IMR-90 (cell line): ENCODE data around the gene MAGI2. TPM values are rescaled to one million over a fixed set of nuclear protein-coding genes. Genes with fewer than 3 reads are reported as not detected.

ENCODE experiments used
- ATAC-seq: fragments of 200-7000 bp; cut with Tn5 transposase; 2 replicates; pipeline ENCODE4 v1.9.1; 2020; ENCODE audit warnings: low read depth, mild to moderate bottlenecking, moderate library complexity
- BruUV-seq: library from RNA; stranded (reverse); fragments of 400-500 nt; replicated peaks from 2 replicates; lab custom pipeline; 2021; lab: Mats Ljungman, UMichigan
- CTCF ChIA-PET: fragments of 300-600 bp; formaldehyde crosslinking; extraction: SDS; loops from one replicate; lab custom pipeline; 2021; ENCODE audit warnings: antibody characterized with exemption; lab: Yijun Ruan, JAX
- POLR2A ChIA-PET: fragments of 300-600 bp; sonication (Branson Sonifier 250); formaldehyde crosslinking; loops from one replicate; lab custom pipeline; 2022; ENCODE audit warnings: antibody characterized with exemption; ENCODE audit not compliant: unreplicated experiment; lab: Charles Lee
- DNase-seq: peaks from one replicate; pipeline ENCODE4 v3.0.0; 2013
- H2AFZ ChIP-seq: replicated peaks from 2 replicates; pipeline ENCODE3; 2013; ENCODE audit warnings: low read length, mild to moderate bottlenecking; ENCODE audit not compliant: poor library complexity
- H2AK5ac ChIP-seq: 2 replicates; pipeline ENCODE4 v1.6.1; 2013; ENCODE audit warnings: low read depth, low read length, inconsistent platforms
- H2AK9ac ChIP-seq: replicated peaks from 2 replicates; pipeline ENCODE3; 2013; ENCODE audit warnings: mild to moderate bottlenecking, low read depth, low read length, moderate library complexity; ENCODE audit not compliant: poor library complexity
- H2BK120ac ChIP-seq: 2 replicates; pipeline ENCODE4 v1.6.1; 2013; ENCODE audit warnings: low read depth, low read length, inconsistent platforms
- H2BK15ac ChIP-seq: 3 replicates; pipeline ENCODE4 v1.6.1; 2013; ENCODE audit warnings: low read depth, low read length, inconsistent platforms
- H2BK20ac ChIP-seq: 2 replicates; pipeline ENCODE4 v1.6.1; 2013; ENCODE audit warnings: low read depth, mild to moderate bottlenecking, inconsistent platforms, low read length, moderate library complexity
- H2BK5ac ChIP-seq: 2 replicates; pipeline ENCODE4 v1.6.1; 2013; ENCODE audit warnings: mild to moderate bottlenecking, low read depth, low read length, inconsistent platforms; ENCODE audit not compliant: poor library complexity, severe bottlenecking
- H3K14ac ChIP-seq: replicated peaks from 2 replicates; pipeline ENCODE4 v1.6.1; 2013; ENCODE audit warnings: low read depth, low read length, inconsistent platforms
- H3K18ac ChIP-seq: 2 replicates; pipeline ENCODE4 v1.6.1; 2013; ENCODE audit warnings: low read depth, low read length, control low read depth
- H3K23ac ChIP-seq: 2 replicates; pipeline ENCODE4 v1.6.1; 2013; ENCODE audit warnings: low read depth, low read length, inconsistent platforms
- H3K27ac ChIP-seq: 2 replicates; pipeline ENCODE4 v1.5.1; 2013; ENCODE audit warnings: mild to moderate bottlenecking, control low read depth, low read length; ENCODE audit not compliant: insufficient read depth
- H3K27me3 ChIP-seq: 2 replicates; pipeline ENCODE4 v1.6.1; 2013; ENCODE audit warnings: low read length; ENCODE audit not compliant: control insufficient read depth, insufficient read depth
- H3K36me3 ChIP-seq: 2 replicates; pipeline ENCODE4 v1.6.1; 2013; ENCODE audit warnings: low read length, mixed read lengths; ENCODE audit not compliant: control insufficient read depth, insufficient read depth
- H3K4ac ChIP-seq: 2 replicates; pipeline ENCODE4 v1.6.1; 2013; ENCODE audit warnings: low read depth, low read length, inconsistent platforms
- H3K4me1 ChIP-seq: 2 replicates; pipeline ENCODE4 v1.6.1; 2013; ENCODE audit warnings: low read length, mixed read lengths; ENCODE audit not compliant: control insufficient read depth, insufficient read depth
- H3K4me2 ChIP-seq: 2 replicates; pipeline ENCODE4 v1.6.1; 2013; ENCODE audit warnings: low read depth, mild to moderate bottlenecking, control low read depth, low read length, moderate library complexity
- H3K4me3 ChIP-seq: 2 replicates; pipeline ENCODE4 v1.5.1; 2013; ENCODE audit warnings: low read depth, mild to moderate bottlenecking, control low read depth, low read length, moderate library complexity; ENCODE audit not compliant: insufficient read depth
- H3K56ac ChIP-seq: 2 replicates; pipeline ENCODE4 v1.6.1; 2013; ENCODE audit warnings: low read length, inconsistent platforms; ENCODE audit not compliant: insufficient read depth; ENCODE audit errors: extremely low read depth
- H3K79me1 ChIP-seq, 2 experiments: 2 replicates each; pipeline ENCODE4 v1.6.1; 2013; ENCODE audit warnings: low read length in 2 of 2, inconsistent platforms in 1 of 2, low read depth in 1 of 2
- H3K9ac ChIP-seq: 2 replicates; pipeline ENCODE4 v1.6.1; 2013; ENCODE audit warnings: low read depth, low read length, control low read depth
- H3K9me1 ChIP-seq: 2 replicates; pipeline ENCODE4 v1.6.1; 2013; ENCODE audit warnings: low read length, inconsistent platforms; ENCODE audit not compliant: insufficient read depth
- H3K9me3 ChIP-seq: 2 replicates; pipeline ENCODE4 v1.6.1; 2013; ENCODE audit warnings: low read length; ENCODE audit not compliant: control insufficient read depth, insufficient read depth
- H4K20me1 ChIP-seq: 2 replicates; pipeline ENCODE4 v1.6.1; 2013; ENCODE audit warnings: low read length, inconsistent platforms; ENCODE audit not compliant: insufficient read depth
- H4K5ac ChIP-seq: 2 replicates; pipeline ENCODE4 v1.6.1; 2013; ENCODE audit warnings: mild to moderate bottlenecking, low read depth, low read length, control low read depth
- H4K8ac ChIP-seq, 2 experiments: 2 replicates each; pipeline ENCODE4 v1.6.1; 2013; ENCODE audit warnings: low read depth in 2 of 2, low read length in 2 of 2, control low read depth in 1 of 2, inconsistent platforms in 1 of 2
- H4K91ac ChIP-seq: 2 replicates; pipeline ENCODE4 v1.6.1; 2013; ENCODE audit warnings: low read depth, low read length, inconsistent platforms; ENCODE audit not compliant: insufficient read depth
- MAFK ChIP-seq: IDR thresholded peaks from 2 replicates; pipeline ENCODE4 v1.6.1; 2012; ENCODE audit warnings: low read depth, low read length, improper control_type of control experiment
- SMC3 ChIP-seq: fragments of 150-350 bp; IDR thresholded peaks from 2 replicates; pipeline ENCODE4 v1.6.1; 2016; ENCODE audit warnings: low read depth, mild to moderate bottlenecking, antibody characterized with exemption, low read length, moderate library complexity
- WGBS, 2 experiments: methylation state at CpG; one replicate each; pipeline versions ENCODE4 v1.1.5 to v1.1.7; 2013; ENCODE audit warnings: missing lambda C conversion rate in 2 of 2; ENCODE audit not compliant: insufficient read length in 1 of 2; ENCODE audit errors: extremely low coverage in 2 of 2; 5-methylcytosine and 5-hydroxymethylcytosine counted together
- dilution Hi-C: fragments of 300-500 bp; cut with HindIII; formaldehyde crosslinking; loops from one replicate; pipeline ENCODE4 v1.14.3; 2018; ENCODE audit warnings: low sequenced_read_pairs; ENCODE audit not compliant: unreplicated experiment
- in situ Hi-C: fragments of 300-500 bp; cut with MboI; formaldehyde crosslinking; loops from 3 replicates; pipeline ENCODE4 v1.14.3; 2019; ENCODE audit warnings: low sequenced_read_pairs, inconsistent platforms, mixed read lengths
- intact Hi-C: fragments of 100-400 bp; cut with micrococcal nuclease; formaldehyde crosslinking; loops from 2 replicates; pipeline ENCODE4 v1.10.0; 2022
- polyA plus RNA-seq, 3 experiments: library from polyadenylated mRNA; depleted of rRNA; stranded (reverse); fragments of >200 nt; gene quantifications; 2 replicates each; pipeline ENCODE4 v1.2.3, GENCODE V29; 2012; ENCODE audit warnings: low replicate concordance in 1 of 3
- total RNA-seq: library from RNA; depleted of rRNA; stranded (reverse); fragments of >200 nt; gene quantifications from 2 replicates; pipeline ENCODE4 v1.2.3, GENCODE V29; 2012

Gene MAGI2
- total and polyA plus RNA-seq, 2 of the 4 experiments (the other 2 are of a cell fraction), result 2.5 to 17.9 TPM

- no peaks in the 10 kb centered on the region for H3K27me3 ChIP-seq
- no peak overlapping the region for H3K4me2 ChIP-seq
- no peak overlapping the region for H2AFZ ChIP-seq
- no peak overlapping the region for H2BK15ac ChIP-seq
- H2BK5ac ChIP-seq, result no peak overlapping the region
- H3K9me1 ChIP-seq, result peaks cover 3% of the 10 kb centered on the region; the same call in 1 of the 2 replicates
- POLR2A ChIA-PET, result no interaction called here
- H3K4ac ChIP-seq, result no peak overlapping the region
- dilution Hi-C loops, result no loop called here
- no peak overlapping the region for H3K14ac ChIP-seq
- no peak overlapping the region for H3K23ac ChIP-seq
- no peak overlapping the region for H2AK9ac ChIP-seq
- ATAC-seq, result no peak
- BruUV-seq, result no TSS peak
- no peak overlapping the region for H3K27ac ChIP-seq
- intact Hi-C loops, result no loop called here
- no peak for DNase-seq
- no peaks in the 10 kb centered on the region for H4K20me1 ChIP-seq
- WGBS, 2 experiments, result no CpG with 5 or more reads among the region's 1 CpG
- H3K9me3 ChIP-seq, result peaks cover 4% of the 10 kb centered on the region
- H4K8ac ChIP-seq, result no peak overlapping the region
- H3K18ac ChIP-seq, result no peak overlapping the region
- H3K79me1 ChIP-seq, result peaks cover 3 to 14% of the 10 kb centered on the region in 2 experiments
- no peak overlapping the region for H2BK120ac ChIP-seq
- H3K56ac ChIP-seq, result no peak overlapping the region
- H4K5ac ChIP-seq, result no peak overlapping the region
- H3K4me3 ChIP-seq, result no peak overlapping the region
- no peak overlapping the region for H3K9ac ChIP-seq
- H3K36me3 ChIP-seq, result no peaks in the 10 kb centered on the region
- TF ChIP-seq SMC3, result no peak
- TF ChIP-seq MAFK, result peak; percentile 68
- no peak overlapping the region for H4K91ac ChIP-seq
- in situ Hi-C loops, result no loop called here
- no peak overlapping the region for H2AK5ac ChIP-seq
- H2BK20ac ChIP-seq, result no peak overlapping the region
- CTCF ChIA-PET, result no interaction called here
- no peaks in the 10 kb centered on the region for H3K4me1 ChIP-seq
Measured at GRCh38 chr7:79359827-79360226, 93.6 kb downstream of the MAGI2 start.
